Right cardiac atrium (tissue), 5 donors: ENCODE results near the gene ACSM3. TPM values are rescaled to one million over a fixed set of nuclear protein-coding genes. Genes with fewer than 3 reads are reported as not detected.
"Not testable (repeated sequence)": the region's sequence is repeated elsewhere in the genome, so short reads cannot be mapped to it uniquely, and the experiment has no call there.

Source experiments
- ATAC-seq, 2 donors: fragments of 200-7000 bp; cut with Tn5 transposase; one replicate each; pipeline versions ENCODE4 v1.8.0 to v1.9.1; 2020; ENCODE audit warnings: moderate library complexity in 2 of 2, mild to moderate bottlenecking in 1 of 2
- DNase-seq, 3 donors: peaks; one replicate each; pipeline ENCODE4 v3.0.0-alpha.2; 2020
- H3K27ac ChIP-seq: one replicate; pipeline ENCODE4 v1.5.1; 2013; ENCODE audit warnings: mild to moderate bottlenecking, low read length, control low read depth, moderate library complexity
- H3K27me3 ChIP-seq: one replicate; pipeline ENCODE4 v1.6.1; 2013; ENCODE audit not compliant: control insufficient read depth, insufficient read depth
- H3K4me1 ChIP-seq: one replicate; pipeline ENCODE4 v1.6.1; 2013; ENCODE audit warnings: low read length; ENCODE audit not compliant: control insufficient read depth, insufficient read depth
- H3K4me3 ChIP-seq: one replicate; pipeline ENCODE4 v1.5.1; 2013; ENCODE audit warnings: low read length, control low read depth
- H3K9me3 ChIP-seq: one replicate; pipeline ENCODE4 v1.6.1; 2013; ENCODE audit warnings: low read length; ENCODE audit not compliant: control insufficient read depth
- WGBS: extraction: QIAGEN DNeasy Blood & Tissue Kit; methylation state at CpG from one replicate; pipeline ENCODE4 v1.1.7; 2013; 5-methylcytosine and 5-hydroxymethylcytosine counted together
- intact Hi-C, 4 donors: fragments of 100-400 bp; cut with DNase I; formaldehyde crosslinking; loops; one replicate each; pipeline versions ENCODE4 v1.11.0 to v1.14.0; 2022 to 2023
- long read RNA-seq, 4 donors: library from polyadenylated mRNA; unstranded; transcript quantifications; one replicate each; pipeline ENCODE4 v2.0.0, GENCODE V29; 2020 to 2021
- polyA plus RNA-seq: library from polyadenylated mRNA; stranded (reverse); fragments of 200-250 nt; gene quantifications from one replicate; pipeline ENCODE4 v1.2.3, GENCODE V29; 2013
- total RNA-seq, 4 donors: library from RNA; stranded (reverse); fragmentation: NEBNext Ultra II Directional; extraction: Animal tissue kit (Norgen Biotek cat#: 25700); gene quantifications; one replicate each; pipeline ENCODE4 v1.2.1, GENCODE V29; 2021
- donor health status: healthy with polysubstance abuse.
- donor health status: DM: no; HTN: yes; CAD: no.
- donor health status: DM: no; HTN: no; CAD: no.
- donor health status: DM: no; HTN: yes; CAD: no; lungs with severe emphysema.
- donor health status: DM: yes; HTN: yes; CAD: no.

Gene ACSM3, protein sequence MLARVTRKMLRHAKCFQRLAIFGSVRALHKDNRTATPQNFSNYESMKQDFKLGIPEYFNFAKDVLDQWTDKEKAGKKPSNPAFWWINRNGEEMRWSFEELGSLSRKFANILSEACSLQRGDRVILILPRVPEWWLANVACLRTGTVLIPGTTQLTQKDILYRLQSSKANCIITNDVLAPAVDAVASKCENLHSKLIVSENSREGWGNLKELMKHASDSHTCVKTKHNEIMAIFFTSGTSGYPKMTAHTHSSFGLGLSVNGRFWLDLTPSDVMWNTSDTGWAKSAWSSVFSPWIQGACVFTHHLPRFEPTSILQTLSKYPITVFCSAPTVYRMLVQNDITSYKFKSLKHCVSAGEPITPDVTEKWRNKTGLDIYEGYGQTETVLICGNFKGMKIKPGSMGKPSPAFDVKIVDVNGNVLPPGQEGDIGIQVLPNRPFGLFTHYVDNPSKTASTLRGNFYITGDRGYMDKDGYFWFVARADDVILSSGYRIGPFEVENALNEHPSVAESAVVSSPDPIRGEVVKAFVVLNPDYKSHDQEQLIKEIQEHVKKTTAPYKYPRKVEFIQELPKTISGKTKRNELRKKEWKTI
- total RNA-seq (10 to 100 TPM; 12.0 to 21.4 (median 17.5) TPM), polyA plus RNA-seq (8.1 TPM)
- long read RNA-seq, donor 1, transcript ACSM3-215 (2 exons, 3,311 nt), result major isoform, 12 of 28 reads
- long read RNA-seq, donor 1, partial matches to known transcripts, result 6 of 28 reads
- long read RNA-seq, donor 1, other reads (novel, unspliced or antisense), result 9 of 28 reads
- long read RNA-seq, donor 2, transcript ACSM3-215 (2 exons, 3,311 nt), result major isoform, 5 of 10 reads
- long read RNA-seq, donor 2, partial matches to known transcripts, result 1 of 10 reads
- long read RNA-seq, donor 2, other reads (novel, unspliced or antisense), result 4 of 10 reads
- long read RNA-seq, donor 3, transcript ACSM3-215 (2 exons, 3,311 nt), result major isoform, 11 of 31 reads
- long read RNA-seq, donor 3, partial matches to known transcripts, result 0 of 31 reads
- long read RNA-seq, donor 3, other reads (novel, unspliced or antisense), result 17 of 31 reads
- long read RNA-seq, donor 4, partial matches to known transcripts, result 0 of 6 reads
- long read RNA-seq, donor 4, other reads (novel, unspliced or antisense), result 3 of 6 reads

DNA sequence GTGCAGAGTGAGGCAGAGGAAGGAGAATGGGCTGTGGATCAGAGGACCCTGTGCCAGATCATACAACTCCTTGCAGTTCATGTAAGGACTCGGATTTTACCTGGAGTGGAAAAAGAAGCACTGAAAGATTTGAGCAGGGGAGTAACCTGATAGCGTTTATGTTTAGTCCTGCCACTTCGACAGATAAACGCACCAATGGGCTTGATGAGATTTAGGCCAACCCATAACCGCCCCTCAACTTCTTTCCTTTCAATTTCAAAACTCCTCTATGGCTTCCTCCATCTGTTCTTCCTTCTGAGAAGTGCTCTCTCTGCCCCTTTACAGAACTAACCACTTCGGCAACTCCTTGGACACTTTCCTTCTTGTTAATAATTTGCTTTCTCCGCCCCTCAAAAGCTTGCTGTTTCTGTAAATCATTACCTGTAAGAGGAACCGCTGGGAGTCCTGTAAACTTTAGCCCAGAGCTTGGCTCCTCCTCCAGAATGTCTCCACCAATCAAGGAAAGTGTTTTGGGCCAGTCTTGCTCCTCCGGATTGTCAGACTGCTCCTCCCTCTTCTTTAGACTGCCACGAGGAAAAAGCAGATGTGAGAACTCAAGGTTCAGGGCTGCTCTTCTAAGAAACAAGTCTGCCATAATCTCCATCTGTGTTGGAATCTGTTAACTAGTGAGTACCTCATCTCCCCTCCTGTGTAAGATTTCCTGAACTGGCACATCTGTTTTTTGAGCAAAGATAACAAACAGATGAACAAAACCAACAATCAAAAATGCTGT, at the start of gene ACSM3:
Gene ACSM3, plus strand, starts transcription at position 554 of the 772 bp plus-strand sequence. CDS start 6,021 bp downstream, outside the sequence.
- H3K27me3 ChIP-seq, result no peaks in the 10 kb centered on the region
- no peaks in the 10 kb centered on the region for H3K9me3 ChIP-seq
- intact Hi-C loops, result no loop called here
- no peaks in the 10 kb centered on the region for H3K4me1 ChIP-seq
- peak in 1 of 3 donors; percentile 53 for DNase-seq
- no peak within 1 kb of the TSS for H3K27ac ChIP-seq
- ATAC-seq, result peak; percentile 95 to 97
- H3K4me3 ChIP-seq, result peak within 1 kb of the TSS; percentile 46
- WGBS, result 23% methylated on average over 10 of the region's 10 CpGs

DNA sequence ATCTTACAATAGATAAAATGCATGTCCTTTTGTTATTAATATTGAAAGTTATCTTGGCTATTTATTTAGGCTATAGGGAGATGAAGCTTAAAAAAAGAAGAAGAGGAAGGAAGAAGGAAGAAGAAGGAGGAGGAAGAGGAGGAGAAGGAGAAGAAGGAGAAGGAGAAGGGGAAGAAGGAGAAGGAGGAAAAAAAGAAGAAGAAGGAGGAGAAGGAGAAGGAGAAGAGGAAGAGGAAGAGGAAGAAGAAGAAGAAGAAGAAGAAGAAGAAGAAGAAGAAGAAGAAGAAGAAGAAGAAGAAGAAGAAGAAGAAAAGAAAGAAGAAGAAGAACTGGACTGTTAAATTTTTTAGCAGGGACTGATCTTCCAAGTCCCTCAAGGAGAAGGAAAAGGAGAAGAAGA, 46.1 kb upstream of the ACSM3 start:
- ATAC-seq, DNase-seq: not testable (repeated sequence)

DNA sequence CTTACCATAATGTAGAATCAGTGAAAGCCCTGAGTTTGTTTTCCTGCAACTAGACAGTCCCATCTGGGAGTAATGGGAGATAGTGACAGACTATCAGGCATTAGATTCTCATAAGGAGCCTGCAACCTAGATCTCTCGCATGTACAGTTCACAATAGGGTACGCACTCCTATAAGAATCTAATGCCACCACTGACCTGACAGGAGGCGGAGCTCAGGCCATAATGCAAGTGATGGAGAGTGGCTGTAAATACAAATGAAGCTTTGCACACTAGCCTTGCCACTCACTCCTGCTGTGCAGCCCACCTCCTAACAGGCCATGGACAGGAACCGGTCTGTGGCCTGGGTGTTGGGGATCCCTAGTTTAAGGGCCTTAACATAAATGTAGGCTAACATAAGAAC, 43.6 kb upstream of the ACSM3 start:
- no peak for DNase-seq
- Histone ChIP-seq H3K27me3 (no peaks in the 10 kb centered on the region), H3K27ac (no peak overlapping the region), H3K9me3 (no peaks in the 10 kb centered on the region), H3K4me1 (no peaks in the 10 kb centered on the region), H3K4me3 (no peak overlapping the region)
- ATAC-seq, result no peak
- intact Hi-C loops, result no loop called here
- 95% methylated on average over 4 of the region's 4 CpGs for WGBS

More for the DNA sequence above, 46.1 kb upstream of the ACSM3 start:
- H3K9me3 ChIP-seq, H3K4me1 ChIP-seq, H3K27ac ChIP-seq, intact Hi-C loops, H3K27me3 ChIP-seq, H3K4me3 ChIP-seq: not testable (repeated sequence)

DNA sequence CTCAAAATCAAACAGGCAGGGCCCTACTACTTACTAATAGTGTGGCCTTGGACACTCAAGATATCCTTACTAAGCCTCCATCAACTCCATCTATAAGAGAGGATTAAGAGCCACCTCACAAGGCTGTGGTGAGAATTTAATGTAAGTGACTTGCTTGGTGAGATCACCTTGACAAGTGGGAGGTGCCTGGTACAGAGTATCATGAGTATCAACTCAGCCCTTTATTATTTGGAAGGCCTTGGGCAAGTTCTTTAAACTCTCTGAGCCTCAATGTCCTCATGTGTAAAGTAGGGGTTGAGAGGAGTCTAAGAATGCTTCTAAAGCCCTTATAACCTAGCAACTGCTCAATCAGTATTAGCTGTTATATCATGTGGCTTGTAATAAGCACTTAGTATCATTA, 37.2 kb upstream of the ACSM3 start:
- Histone ChIP-seq H3K27ac (no peak overlapping the region), H3K9me3 (no peaks in the 10 kb centered on the region), H3K27me3 (no peaks in the 10 kb centered on the region), H3K4me1 (no peaks in the 10 kb centered on the region), H3K4me3 (no peak overlapping the region)
- ATAC-seq (no peak), DNase-seq (no peak)
- intact Hi-C loops, result no loop called here

DNA sequence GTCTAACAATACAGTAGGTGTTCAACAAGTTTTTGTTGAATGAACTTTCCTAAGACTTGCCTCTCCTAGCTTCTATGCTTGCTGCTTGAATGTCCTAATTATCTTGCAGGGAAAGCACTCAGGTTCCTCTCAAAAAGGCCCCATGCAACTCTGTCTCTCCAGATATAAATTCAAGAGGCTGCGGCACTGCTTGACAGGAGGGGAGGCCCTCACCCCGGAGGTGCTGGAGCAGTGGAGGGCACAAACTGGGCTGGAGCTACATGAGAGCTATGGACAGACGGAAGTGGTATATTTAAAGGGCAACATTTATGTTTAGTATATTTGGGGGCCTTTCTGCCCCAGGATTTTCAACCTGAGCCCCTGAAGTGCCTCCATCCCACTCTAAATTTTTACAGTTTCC, 36.6 kb upstream of the ACSM3 start:
- Histone ChIP-seq H3K9me3 (no peaks in the 10 kb centered on the region), H3K27ac (no peak overlapping the region), H3K27me3 (no peaks in the 10 kb centered on the region), H3K4me3 (no peak overlapping the region), H3K4me1 (no peaks in the 10 kb centered on the region)
- intact Hi-C loops, result no loop called here
- DNase-seq (no peak), ATAC-seq (no peak)
- WGBS, result 88% methylated on average over 3 of the region's 3 CpGs

DNA sequence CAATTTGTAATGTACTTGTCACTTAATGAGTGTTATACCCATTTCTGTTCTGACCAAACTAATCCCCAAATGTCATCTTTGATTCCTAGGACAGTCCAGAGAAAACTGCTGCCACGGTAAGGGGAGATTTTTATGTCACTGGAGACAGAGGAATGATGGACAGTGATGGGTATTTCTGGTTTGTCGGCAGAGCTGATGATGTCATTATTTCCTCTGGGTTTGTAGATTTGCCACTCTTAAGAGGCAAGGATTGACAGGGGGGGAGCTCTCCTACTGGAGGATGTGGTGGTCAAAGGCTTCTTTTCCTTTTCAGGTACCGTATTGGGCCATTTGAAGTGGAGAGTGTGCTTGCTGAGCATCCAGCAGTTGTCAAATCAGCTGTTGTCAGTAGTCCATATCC, 34.7 kb upstream of the ACSM3 start:
- no peaks in the 10 kb centered on the region for H3K27me3 ChIP-seq
- no peak for DNase-seq
- H3K4me3 ChIP-seq, result no peak overlapping the region
- ATAC-seq, result no peak
- 66% methylated on average over 3 of the region's 3 CpGs for WGBS
- no peak overlapping the region for H3K27ac ChIP-seq
- intact Hi-C loops, result no loop called here
- H3K9me3 ChIP-seq, result no peaks in the 10 kb centered on the region
- no peaks in the 10 kb centered on the region for H3K4me1 ChIP-seq

DNA sequence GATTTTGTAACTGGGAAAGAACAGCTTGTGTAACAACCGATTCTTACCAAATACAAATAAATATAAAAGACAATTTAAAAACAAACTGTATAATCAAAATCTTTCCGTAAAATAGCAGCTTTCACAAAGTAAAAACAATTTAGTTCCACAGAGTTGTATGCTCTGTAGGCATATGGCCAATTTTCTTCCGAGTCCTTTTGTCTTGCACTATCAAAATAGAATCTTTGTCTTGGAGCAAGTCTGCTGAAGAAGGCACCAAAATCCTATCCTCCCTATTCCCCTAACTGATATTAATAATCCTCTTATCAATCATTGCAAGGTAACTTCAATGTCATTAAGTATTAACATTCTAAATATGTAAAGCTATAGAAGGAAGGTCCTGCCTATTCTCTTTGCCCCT, 29.8 kb upstream of the ACSM3 start:
- Histone ChIP-seq H3K4me3 (no peak overlapping the region), H3K27ac (no peak overlapping the region), H3K9me3 (no peaks in the 10 kb centered on the region), H3K4me1 (no peaks in the 10 kb centered on the region), H3K27me3 (no peaks in the 10 kb centered on the region)
- intact Hi-C loops, result no loop called here
- WGBS, result 69% methylated on average over 3 of the region's 3 CpGs
- no peak for ATAC-seq
- no peak for DNase-seq

DNA sequence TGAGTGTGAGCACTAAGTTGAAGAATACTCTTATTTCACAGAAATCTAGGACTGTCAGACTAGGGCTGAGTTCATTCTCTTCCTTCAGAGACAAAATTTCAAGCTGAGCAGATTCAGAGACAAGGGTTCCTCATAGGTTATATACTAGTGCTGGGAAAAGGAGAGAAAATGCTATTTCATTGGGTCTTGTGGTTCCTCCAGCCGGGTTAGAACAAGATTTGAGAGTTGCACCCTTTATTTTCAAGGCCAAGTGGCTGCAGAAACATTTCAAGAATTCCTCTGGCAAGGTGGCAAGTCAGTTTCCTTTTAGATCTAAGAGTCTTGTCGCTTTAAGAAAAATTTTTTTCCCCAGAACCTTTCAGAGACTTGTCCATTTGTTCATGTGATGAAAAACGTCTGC, 29.0 kb upstream of the ACSM3 start:
- Histone ChIP-seq H3K4me3 (no peak overlapping the region), H3K9me3 (no peaks in the 10 kb centered on the region), H3K4me1 (peaks cover under 1% of the 10 kb centered on the region), H3K27me3 (no peaks in the 10 kb centered on the region), H3K27ac (no peak overlapping the region)
- 46% methylated on average over 3 of the region's 3 CpGs for WGBS
- no peak for ATAC-seq
- intact Hi-C loops, result no loop called here
- no peak for DNase-seq

DNA sequence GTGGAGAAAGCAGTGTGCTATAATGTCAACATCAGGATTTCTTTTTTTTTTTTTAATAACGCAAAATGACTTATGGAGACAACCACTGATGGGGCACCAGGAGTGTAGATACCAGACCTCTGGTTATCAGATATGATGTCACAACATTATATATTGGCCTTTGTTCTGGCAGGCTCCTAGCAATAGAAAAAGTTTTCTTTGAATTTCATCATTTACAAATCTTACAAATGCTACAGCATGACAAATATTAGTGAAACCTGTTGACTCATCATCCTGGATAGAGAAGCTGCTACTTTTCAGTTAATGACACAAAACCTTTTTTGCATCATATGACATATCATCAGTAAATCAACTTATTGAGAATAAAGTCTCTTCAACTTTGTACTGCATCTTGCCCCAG, 28.3 kb upstream of the ACSM3 start:
- Histone ChIP-seq H3K4me3 (no peak overlapping the region), H3K9me3 (no peaks in the 10 kb centered on the region), H3K27ac (no peak overlapping the region), H3K27me3 (no peaks in the 10 kb centered on the region), H3K4me1 (peaks cover 6% of the 10 kb centered on the region)
- ATAC-seq (no peak), DNase-seq (no peak)
- 81% methylated on average over 1 of the region's 1 CpG for WGBS
- intact Hi-C loops, result no loop called here

DNA sequence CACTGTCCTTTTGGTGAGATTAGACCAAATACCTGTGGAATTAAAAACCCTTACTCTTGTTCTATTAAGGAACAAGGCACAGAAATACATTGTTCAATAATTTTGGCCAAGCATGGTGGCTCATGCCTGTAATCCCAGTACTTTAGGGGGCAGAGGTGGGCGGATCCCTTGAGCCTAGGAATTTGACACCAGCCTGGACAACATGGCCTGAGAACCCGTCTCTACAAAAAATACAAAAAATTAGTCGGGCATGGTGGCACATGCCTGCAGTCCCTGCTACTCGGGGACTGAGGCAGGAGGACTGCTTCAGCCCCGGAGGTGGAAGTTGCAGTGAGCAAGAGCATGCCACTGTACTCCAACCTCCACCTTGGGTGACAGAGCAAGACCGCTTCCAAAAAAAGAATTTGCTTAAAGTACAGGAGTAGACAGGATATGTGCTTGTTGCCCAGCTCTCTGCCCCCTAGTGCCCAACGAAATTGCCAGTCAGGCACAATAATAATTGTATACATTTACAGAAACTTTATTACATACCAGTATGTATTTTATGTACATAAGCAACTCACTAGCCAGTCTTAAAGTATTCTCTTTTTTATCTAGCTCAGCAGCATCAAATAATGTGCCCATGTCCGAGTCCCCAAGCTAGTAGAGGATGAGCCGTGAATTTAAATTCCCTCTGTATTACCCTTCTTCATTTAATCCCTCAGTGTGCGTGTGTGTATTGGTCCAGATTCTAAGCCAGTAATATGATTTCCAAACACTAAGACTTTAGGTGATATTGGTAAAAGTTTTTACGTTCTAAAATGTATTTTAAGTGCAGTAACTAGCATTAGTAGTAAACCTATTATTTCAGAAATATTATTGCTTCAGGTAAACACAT, 23.6 kb upstream of the ACSM3 start:
- 39% methylated on average over 11 of the region's 11 CpGs for WGBS
- Histone ChIP-seq H3K27me3 (no peaks in the 10 kb centered on the region), H3K4me1 (peaks cover 6% of the 10 kb centered on the region), H3K9me3 (no peaks in the 10 kb centered on the region), H3K27ac (peak overlapping the region; percentile 48), H3K4me3 (peak overlapping the region; percentile 80)
- DNase-seq (no peak), ATAC-seq (no peak)
- intact Hi-C loops, result no loop called here
